HepG2 (cell line): ENCODE results near the gene SYT9. TPM values are rescaled to one million over a fixed set of nuclear protein-coding genes. Genes with fewer than 3 reads are reported as not detected.
A peak's percentile ranks its signal among the peaks of the same experiment; 100 is the strongest.

Experiments used
- ATAC-seq: fragments of 200-7000 bp; cut with Tn5 transposase; 3 replicates; pipeline ENCODE4 v1.9.1; 2020; ENCODE audit warnings: mild to moderate bottlenecking, moderate library complexity
- BruUV-seq: library from RNA; stranded (reverse); fragments of 400-500 nt; replicated peaks from 2 replicates; lab custom pipeline; 2021; lab: Mats Ljungman, UMichigan
- CTCF ChIA-PET: fragments of 300-600 bp; formaldehyde crosslinking; extraction: SDS; loops from one replicate; lab custom pipeline; 2021; ENCODE audit warnings: low total read pairs, inconsistent platforms, low intra/inter-chr PET ratio; lab: Yijun Ruan, JAX
- POLR2A ChIA-PET: fragments of 350-600 bp; sonication (Branson Sonifier 250); formaldehyde crosslinking; loops from one replicate; lab custom pipeline; 2020; ENCODE audit warnings: antibody characterized with exemption, inconsistent platforms; lab: Yijun Ruan, JAX
- DNase-seq: peaks from one replicate; pipeline ENCODE4 v3.0.0-alpha.2; 2015; ENCODE audit warnings: low spot score
- FAIRE-seq: peaks from 3 replicates; lab custom pipeline; 2011; peaks lifted over from hg19 to GRCh38; lab: Jason Lieb, UNC
- H2AFZ ChIP-seq: one replicate; pipeline ENCODE4 v1.6.1; 2011; ENCODE audit warnings: low read length, inconsistent platforms
- H3K27ac ChIP-seq: fragments of 300-600 bp; 3 replicates; pipeline ENCODE4 v1.8.0; 2011; ENCODE audit warnings: mixed run types, mild to moderate bottlenecking, mixed read lengths, low read length, inconsistent platforms; ENCODE audit not compliant: insufficient read depth; ENCODE audit errors: extremely low read length
- H3K27me3 ChIP-seq, 2 experiments: fragments of 200-600 bp in 1 of 2; 2 replicates in 1 of 2; 3 replicates in 1 of 2; pipeline versions ENCODE4 v1.6.0 to v1.8.0; 2011; ENCODE audit warnings: low read length in 2 of 2, mild to moderate bottlenecking in 2 of 2, moderate library complexity in 2 of 2, inconsistent platforms in 1 of 2; ENCODE audit not compliant: insufficient read depth in 2 of 2, control insufficient read depth in 1 of 2
- H3K36me3 ChIP-seq, 2 experiments: fragments of 200-600 bp in 1 of 2; replicated peaks in 1 of 2; 2 replicates in 1 of 2; 3 replicates in 1 of 2; pipeline versions ENCODE4 v1.5.1 to v1.8.0; 2011; ENCODE audit warnings: low read length in 2 of 2, inconsistent platforms in 1 of 2; ENCODE audit not compliant: insufficient read depth in 2 of 2, control insufficient read depth in 1 of 2
- H3K4me1 ChIP-seq: 2 replicates; pipeline ENCODE4 v1.5.1; 2012; ENCODE audit warnings: low read length, inconsistent platforms; ENCODE audit not compliant: insufficient read depth
- H3K4me2 ChIP-seq: 2 replicates; pipeline ENCODE4 v1.6.0; 2011; ENCODE audit warnings: low read depth, low read length, inconsistent platforms
- H3K4me3 ChIP-seq, 3 experiments: fragments of 200-600 bp in 1 of 3; sonication (generic), shearing (Covaris generic) in 1 of 3; replicated peaks in 1 of 3; 2 replicates each; pipeline ENCODE4 v1.5.1; 2011 to 2016; ENCODE audit warnings: low read length in 3 of 3, inconsistent platforms in 2 of 3, low read depth in 2 of 3, mild to moderate bottlenecking in 2 of 3, control low read depth in 1 of 3, mixed read lengths in 1 of 3; ENCODE audit not compliant: insufficient read depth in 1 of 3
- H3K79me2 ChIP-seq: one replicate; pipeline ENCODE4 v1.6.1; 2011; ENCODE audit warnings: low read length, inconsistent platforms; ENCODE audit not compliant: insufficient read depth
- H3K9ac ChIP-seq: 2 replicates; pipeline ENCODE4 v1.6.0; 2011; ENCODE audit warnings: mild to moderate bottlenecking, low read depth, low read length, inconsistent platforms; ENCODE audit not compliant: insufficient read depth
- H3K9me3 ChIP-seq: 2 replicates; pipeline ENCODE4 v1.5.1; 2012; ENCODE audit warnings: mild to moderate bottlenecking, low read length
- H4K20me1 ChIP-seq: 2 replicates; pipeline ENCODE4 v1.6.0; 2011; ENCODE audit warnings: inconsistent platforms, mild to moderate bottlenecking, low read length, moderate library complexity; ENCODE audit not compliant: insufficient read depth
- ARNT2 ChIP-seq: sonication (generic); formaldehyde crosslinking; IDR thresholded peaks from 2 replicates; pipeline ENCODE4 v1.8.0; 2022; ENCODE audit warnings: mild to moderate bottlenecking, low read depth, missing genetic modification reagents, moderate library complexity
- DPF2 ChIP-seq: sonication (generic); formaldehyde crosslinking; IDR thresholded peaks from 2 replicates; pipeline ENCODE4 v1.4.0; 2020; ENCODE audit warnings: mild to moderate bottlenecking, low read depth, missing genetic modification reagents, borderline replicate concordance
- IKZF4 ChIP-seq: sonication (generic); formaldehyde crosslinking; IDR thresholded peaks from 2 replicates; pipeline ENCODE4 v1.5.1; 2020; ENCODE audit warnings: borderline replicate concordance, mild to moderate bottlenecking, low read depth, missing genetic modification reagents; ENCODE audit errors: not compliant biosample characterization
- MYPOP ChIP-seq: sonication (generic); formaldehyde crosslinking; IDR thresholded peaks from 2 replicates; pipeline ENCODE4 v1.8.1; 2023; ENCODE audit warnings: mild to moderate bottlenecking, moderate library complexity, missing genetic modification reagents
- NFIB ChIP-seq: sonication (generic); formaldehyde crosslinking; IDR thresholded peaks from 2 replicates; pipeline ENCODE4 v1.9.0; 2021; ENCODE audit warnings: missing genetic modification reagents, mild to moderate bottlenecking, borderline replicate concordance
- RFX3 ChIP-seq: IDR thresholded peaks from 2 replicates; pipeline ENCODE4 v1.6.1; 2016; ENCODE audit warnings: missing biosample characterization, missing genetic modification reagents
- ZNF234 ChIP-seq: sonication (generic); formaldehyde crosslinking; conservative IDR thresholded peaks from 2 replicates; pipeline ENCODE4 v1.5.1; 2020; ENCODE audit warnings: mild to moderate bottlenecking, missing genetic modification reagents
- ZNF260 ChIP-seq: sonication (generic); formaldehyde crosslinking; IDR thresholded peaks from 2 replicates; pipeline ENCODE4 v1.4.0; 2020; ENCODE audit warnings: missing genetic modification reagents, low read depth, mild to moderate bottlenecking, borderline replicate concordance
- ZNF296 ChIP-seq: sonication (generic); formaldehyde crosslinking; conservative IDR thresholded peaks from 2 replicates; pipeline ENCODE4 v1.5.0; 2020; ENCODE audit warnings: mild to moderate bottlenecking, missing genetic modification reagents
- ZNF550 ChIP-seq: sonication (generic); formaldehyde crosslinking; IDR thresholded peaks from 2 replicates; pipeline ENCODE4 v1.4.0; 2020; ENCODE audit warnings: mild to moderate bottlenecking, missing genetic modification reagents, borderline replicate concordance
- ZNF639 ChIP-seq: conservative IDR thresholded peaks from 2 replicates; pipeline ENCODE4 v1.6.1; 2018; ENCODE audit warnings: missing genetic modification reagents
- ZNF83 ChIP-seq: sonication (generic); formaldehyde crosslinking; IDR thresholded peaks from 2 replicates; pipeline ENCODE4 v1.4.0; 2020; ENCODE audit warnings: missing genetic modification reagents, mild to moderate bottlenecking, borderline replicate concordance
- WGBS: methylation state at CpG from one replicate; pipeline ENCODE4 v1.1.6; 2017; ENCODE audit warnings: low lambda C conversion rate; 5-methylcytosine and 5-hydroxymethylcytosine counted together
- in situ Hi-C: cut with HindIII; loops from 2 replicates; pipeline ENCODE4 v1.10.0; 2017; ENCODE audit warnings: low pct_unique_long_range_greater_than_20kb; ENCODE audit not compliant: extremely low pct_ligation_motif_present
- intact Hi-C: fragments of 100-400 bp; cut with micrococcal nuclease; formaldehyde crosslinking; loops from one replicate; pipeline ENCODE4 v1.10.0; 2022; ENCODE audit not compliant: unreplicated experiment
- polyA plus RNA-seq, 8 experiments: library from polyadenylated mRNA; depleted of rRNA in 3 of 8; stranded (reverse) in 7 of 8; unstranded in 1 of 8; fragments of >200 nt; fragmentation: Illumina TruSeq in 4 of 8; extraction: Trizol in 4 of 8; gene quantifications; 2 replicates each; pipeline versions ENCODE4 v1.2.1 to v1.2.3, GENCODE V29; 2011 to 2016; ENCODE audit warnings: low read depth in 4 of 8, missing spikeins in 1 of 8, mixed read lengths in 1 of 8; ENCODE audit not compliant: insufficient read depth in 1 of 8
- total RNA-seq, 5 experiments: library from RNA; depleted of rRNA; stranded (reverse); fragments of >200 nt; fragmentation: Illumina TruSeq; extraction: Trizol; gene quantifications; 2 replicates each; pipeline ENCODE4 v1.2.3, GENCODE V29; 2016; ENCODE audit warnings: low read depth in 1 of 5
- TF ChIP-seq, protein P1 (sequence below): sonication (generic); formaldehyde crosslinking; IDR thresholded peaks from 2 replicates; pipeline ENCODE4 v1.4.0; 2020; ENCODE audit warnings: mild to moderate bottlenecking, missing genetic modification reagents
- TF ChIP-seq, protein P2 (sequence below): sonication (generic); formaldehyde crosslinking; IDR thresholded peaks from 2 replicates; pipeline ENCODE4 v1.4.0; 2020; ENCODE audit warnings: missing genetic modification reagents

Gene SYT9
- total and polyA plus RNA-seq, 2 of the 13 experiments (the other 11 are each of a cell fraction or from before 2014, with no cell fraction given) = not detected

- TF ChIP-seq, protein P1, sequence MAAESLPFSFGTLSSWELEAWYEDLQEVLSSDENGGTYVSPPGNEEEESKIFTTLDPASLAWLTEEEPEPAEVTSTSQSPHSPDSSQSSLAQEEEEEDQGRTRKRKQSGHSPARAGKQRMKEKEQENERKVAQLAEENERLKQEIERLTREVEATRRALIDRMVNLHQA (CRISPR knock-in tag) = no peak
- TF ChIP-seq ARNT2 (CRISPR knock-in tag) (peak; percentile 17; the same call in 1 of the 2 replicates), NFIB (no peak), DPF2 (no peak), ZNF260 (CRISPR knock-in tag) (no peak), MYPOP (CRISPR knock-in tag) (peak; percentile 49), ZNF296 (CRISPR knock-in tag) (no peak), RFX3 (CRISPR knock-in tag) (no peak)
Measured at GRCh38 chr11:7513234-7514098, 261.8 kb downstream of the SYT9 start, which contains the start of gene PPFIBP2 (continued).

DNA sequence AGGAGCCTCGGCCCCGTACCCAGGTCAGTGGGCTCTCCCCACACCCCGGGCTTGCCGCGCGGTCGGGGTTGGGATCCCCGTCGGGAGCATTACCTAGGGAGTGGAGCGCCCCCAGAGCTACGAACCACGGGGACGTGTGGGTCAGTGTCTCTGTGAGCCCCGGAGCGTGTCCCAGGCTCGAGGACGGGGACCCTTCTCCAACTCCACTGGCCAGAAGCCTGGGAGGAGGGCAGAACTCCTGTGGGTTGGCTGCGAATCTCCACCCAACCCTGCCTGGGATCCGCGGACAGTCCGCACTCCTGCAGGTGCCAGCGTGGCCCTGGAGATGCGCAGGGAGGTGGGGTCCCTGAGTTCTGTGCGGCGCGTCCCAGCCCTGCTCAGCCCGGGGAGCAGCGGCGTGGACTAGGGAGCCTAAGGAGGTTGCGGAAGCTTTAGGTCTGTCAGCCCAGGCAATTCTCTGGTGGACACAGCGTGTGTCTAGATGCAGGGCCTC lies 262.4 kb downstream of the SYT9 start:
- intact Hi-C loops = no loop called here
- H3K79me2 ChIP-seq = peaks cover 2% of the 10 kb centered on the region
- DNase-seq (no peak), ATAC-seq (peak; percentile 59), FAIRE-seq (no peak)
- CTCF ChIA-PET = interaction anchor here (1.6 kb wide), 1 partner anchor 143 kb away, joined by 7 read pairs; no protein-coding TSS in a partner anchor
- no TSS peak for BruUV-seq
- peak overlapping the region; percentile 62 for H3K27ac ChIP-seq
- peak overlapping the region; percentile 74 for H3K9ac ChIP-seq
- WGBS = no CpG with 5 or more reads among the region's 31 CpGs
- peak overlapping the region; percentile 92 for H3K4me2 ChIP-seq
- no peak overlapping the region for H2AFZ ChIP-seq
- no peaks in the 10 kb centered on the region; a peak in 2 of 5 replicates for H3K27me3 ChIP-seq
- peaks cover 48% of the 10 kb centered on the region for H3K4me1 ChIP-seq
- H3K4me3 ChIP-seq = peak overlapping the region; percentile 65 to 93 (median 72)
- H3K36me3 ChIP-seq = no peaks in the 10 kb centered on the region
- H4K20me1 ChIP-seq = no peaks in the 10 kb centered on the region
- in situ Hi-C loops = no loop called here
- H3K9me3 ChIP-seq = no peaks in the 10 kb centered on the region
- POLR2A ChIA-PET = interaction anchor here (3.3 kb wide), 1 partner anchor 11 kb away, joined by 22 read pairs; no protein-coding TSS in a partner anchor
- TF ChIP-seq ZNF550 (CRISPR knock-in tag) (0 out of 2 replicates have a peak, but pooled peaks have one; percentile 31), ZNF83 (CRISPR knock-in tag) (0 out of 2 replicates have a peak, but pooled peaks have one; percentile 35), ZNF234 (CRISPR knock-in tag) (0 out of 2 replicates have a peak, but pooled peaks have one; percentile 12), IKZF4 (CRISPR knock-in tag) (peak; percentile 51), ZNF639 (CRISPR knock-in tag) (no peak)
- TF ChIP-seq, protein P2, sequence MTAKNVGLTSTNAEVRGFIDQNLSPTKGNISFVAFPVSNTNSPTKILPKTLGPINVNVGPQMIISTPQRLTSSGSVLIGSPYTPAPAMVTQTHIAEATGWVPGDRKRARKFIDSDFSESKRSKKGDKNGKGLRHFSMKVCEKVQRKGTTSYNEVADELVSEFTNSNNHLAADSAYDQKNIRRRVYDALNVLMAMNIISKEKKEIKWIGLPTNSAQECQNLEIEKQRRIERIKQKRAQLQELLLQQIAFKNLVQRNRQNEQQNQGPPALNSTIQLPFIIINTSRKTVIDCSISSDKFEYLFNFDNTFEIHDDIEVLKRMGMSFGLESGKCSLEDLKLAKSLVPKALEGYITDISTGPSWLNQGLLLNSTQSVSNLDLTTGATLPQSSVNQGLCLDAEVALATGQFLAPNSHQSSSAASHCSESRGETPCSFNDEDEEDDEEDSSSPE (CRISPR knock-in tag) = no peak
